Activated B cell treated with CpG ODN at 0.5 μM for 24 hours (primary cell): ENCODE results near the gene AKT1. TPM values are rescaled to one million over a fixed set of nuclear protein-coding genes. Genes with fewer than 3 reads are reported as not detected.

Experiments
- ATAC-seq: fragments of 200-7000 bp; cut with Tn5 transposase; one replicate; pipeline ENCODE4 v1.10.0; 2021; ENCODE audit warnings: low read depth, mild to moderate bottlenecking, moderate library complexity
- CTCF ChIA-PET: fragments of 350-600 bp; sonication (Branson Sonifier 250); formaldehyde crosslinking; loops from one replicate; lab custom pipeline; 2021; ENCODE audit warnings: antibody characterized with exemption; lab: Charles Lee
- POLR2A ChIA-PET: fragments of 350-600 bp; sonication (Branson Sonifier 250); formaldehyde crosslinking; loops from one replicate; lab custom pipeline; 2021; ENCODE audit warnings: antibody characterized with exemption; lab: Charles Lee
- DNase-seq: peaks from one replicate; pipeline ENCODE4 v3.0.0; 2022
- H3K27ac Mint-ChIP-seq: one replicate; pipeline ENCODE4 v1.8.0; 2020; ENCODE audit warnings: mixed read lengths
- H3K27me3 Mint-ChIP-seq: one replicate; pipeline ENCODE4 v1.8.0; 2021; ENCODE audit warnings: mixed read lengths
- H3K36me3 Mint-ChIP-seq: one replicate; pipeline ENCODE4 v1.8.0; 2021; ENCODE audit warnings: low read depth, mixed read lengths
- H3K4me1 Mint-ChIP-seq: one replicate; pipeline ENCODE4 v1.8.0; 2021; ENCODE audit warnings: mixed read lengths
- H3K4me3 Mint-ChIP-seq: one replicate; pipeline ENCODE4 v1.8.0; 2020; ENCODE audit warnings: mild to moderate bottlenecking, mixed read lengths
- H3K9me3 Mint-ChIP-seq: one replicate; pipeline ENCODE4 v1.8.0; 2020; ENCODE audit warnings: mixed read lengths
- intact Hi-C: fragments of 100-400 bp; cut with micrococcal nuclease; formaldehyde crosslinking; loops from one replicate; pipeline ENCODE4 v1.15.1; 2024
- total RNA-seq: library from RNA; stranded (reverse); gene quantifications from 2 replicates; pipeline ENCODE4 v1.2.3, GENCODE V29; 2022
- TF ChIP-seq, protein P1 (sequence below): fragments of 200-600 bp; IDR thresholded peaks from one replicate; pipeline ENCODE4 v1.8.0; 2022; ENCODE audit warnings: antibody characterized with exemption, mild to moderate bottlenecking

AKT1 gene
- total RNA-seq, 1 donor from 2014 or later: 80.8 TPM

DNA sequence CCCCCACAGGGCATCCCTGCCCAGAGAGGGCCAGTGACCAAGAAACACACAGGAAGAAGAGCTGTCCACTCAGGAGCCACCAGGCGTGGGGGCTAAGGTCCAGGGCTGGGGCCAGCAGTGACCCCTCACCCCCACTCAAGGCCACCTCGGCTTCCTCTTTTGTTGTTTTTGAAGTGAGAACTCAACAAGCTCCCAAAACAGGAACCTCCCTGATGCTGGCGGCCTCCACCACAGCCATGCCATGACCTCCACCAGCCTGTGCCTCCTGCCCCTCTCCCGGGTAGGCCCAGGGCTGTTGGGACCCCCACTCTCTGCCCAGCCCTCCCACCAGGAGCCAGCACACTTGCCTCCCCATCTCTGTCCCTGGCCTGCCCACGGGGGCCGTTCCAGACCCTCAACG, 7.8 kb downstream of the AKT1 start:
- Mint-ChIP-seq H3K27ac (no peak overlapping the region), H3K9me3 (no peaks in the 10 kb centered on the region), H3K36me3 (peaks cover 13% of the 10 kb centered on the region), H3K4me1 (peaks cover 5% of the 10 kb centered on the region), H3K27me3 (no peaks in the 10 kb centered on the region), H3K4me3 (no peak overlapping the region)
- ATAC-seq (no peak), DNase-seq (no peak)
- ChIA-PET CTCF (no interaction called here), POLR2A (interaction anchor here (1.1 kb wide), 1 partner anchor 19 kb away, joined by 3 read pairs; no protein-coding TSS in a partner anchor)
- intact Hi-C loops: no loop called here
- TF ChIP-seq, protein P1, sequence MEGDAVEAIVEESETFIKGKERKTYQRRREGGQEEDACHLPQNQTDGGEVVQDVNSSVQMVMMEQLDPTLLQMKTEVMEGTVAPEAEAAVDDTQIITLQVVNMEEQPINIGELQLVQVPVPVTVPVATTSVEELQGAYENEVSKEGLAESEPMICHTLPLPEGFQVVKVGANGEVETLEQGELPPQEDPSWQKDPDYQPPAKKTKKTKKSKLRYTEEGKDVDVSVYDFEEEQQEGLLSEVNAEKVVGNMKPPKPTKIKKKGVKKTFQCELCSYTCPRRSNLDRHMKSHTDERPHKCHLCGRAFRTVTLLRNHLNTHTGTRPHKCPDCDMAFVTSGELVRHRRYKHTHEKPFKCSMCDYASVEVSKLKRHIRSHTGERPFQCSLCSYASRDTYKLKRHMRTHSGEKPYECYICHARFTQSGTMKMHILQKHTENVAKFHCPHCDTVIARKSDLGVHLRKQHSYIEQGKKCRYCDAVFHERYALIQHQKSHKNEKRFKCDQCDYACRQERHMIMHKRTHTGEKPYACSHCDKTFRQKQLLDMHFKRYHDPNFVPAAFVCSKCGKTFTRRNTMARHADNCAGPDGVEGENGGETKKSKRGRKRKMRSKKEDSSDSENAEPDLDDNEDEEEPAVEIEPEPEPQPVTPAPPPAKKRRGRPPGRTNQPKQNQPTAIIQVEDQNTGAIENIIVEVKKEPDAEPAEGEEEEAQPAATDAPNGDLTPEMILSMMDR: no peak

DNA sequence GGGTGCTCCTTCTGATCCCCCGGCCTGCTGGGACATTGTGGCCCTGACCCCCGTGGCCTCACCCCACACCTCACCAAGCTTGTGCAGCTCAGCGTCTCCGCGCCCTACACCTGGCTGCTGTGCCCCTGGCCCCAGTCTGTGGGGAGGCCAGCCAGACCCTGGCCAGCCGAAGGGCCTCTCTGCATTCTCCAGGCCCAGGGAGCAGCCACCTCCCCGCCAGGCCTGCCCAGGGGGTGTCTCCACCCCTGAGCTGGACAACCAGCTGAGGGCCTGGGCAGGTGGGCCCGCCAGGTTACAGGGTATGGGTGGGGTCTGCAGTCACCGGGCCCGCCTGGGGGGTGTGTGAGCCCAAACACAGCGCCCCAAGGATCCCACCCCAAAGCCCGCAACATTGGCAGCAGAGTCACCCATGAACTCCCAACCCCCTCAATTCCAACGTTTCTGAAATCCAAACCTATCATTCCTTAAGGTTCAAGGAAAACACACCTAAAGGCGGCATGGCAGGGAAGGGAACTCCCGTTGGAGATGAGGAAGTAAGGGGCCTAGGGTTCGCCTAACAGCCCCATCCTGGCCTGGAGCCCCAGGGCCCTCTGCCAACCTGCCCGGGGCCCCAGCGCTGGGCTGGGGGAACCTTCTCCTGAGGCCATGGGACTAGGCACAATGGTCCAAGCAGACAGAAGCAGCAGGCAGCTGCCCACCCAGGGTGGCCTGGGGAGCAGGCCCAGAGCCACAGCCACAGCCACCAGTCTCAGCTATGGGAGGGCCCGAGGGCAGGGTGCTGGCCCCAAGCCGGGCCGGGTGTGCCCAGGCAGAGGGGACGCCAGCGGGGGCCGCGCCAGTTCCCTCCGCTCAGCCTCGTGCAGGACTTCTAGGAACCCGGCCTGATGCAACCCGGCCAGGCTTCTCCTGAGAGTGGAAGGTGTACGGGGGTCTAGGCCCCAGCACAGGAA, 8.5 kb downstream of the AKT1 start:
- H3K4me3 Mint-ChIP-seq: no peak overlapping the region
- no peak overlapping the region for H3K27ac Mint-ChIP-seq
- ATAC-seq (no peak), DNase-seq (no peak)
- intact Hi-C loops: no loop called here
- H3K36me3 Mint-ChIP-seq: peaks cover 13% of the 10 kb centered on the region
- ChIA-PET POLR2A (no interaction called here), CTCF (no interaction called here)
- H3K27me3 Mint-ChIP-seq: no peaks in the 10 kb centered on the region
- TF ChIP-seq, protein P1: no peak
- peaks cover 4% of the 10 kb centered on the region for H3K4me1 Mint-ChIP-seq
- H3K9me3 Mint-ChIP-seq: no peaks in the 10 kb centered on the region

DNA sequence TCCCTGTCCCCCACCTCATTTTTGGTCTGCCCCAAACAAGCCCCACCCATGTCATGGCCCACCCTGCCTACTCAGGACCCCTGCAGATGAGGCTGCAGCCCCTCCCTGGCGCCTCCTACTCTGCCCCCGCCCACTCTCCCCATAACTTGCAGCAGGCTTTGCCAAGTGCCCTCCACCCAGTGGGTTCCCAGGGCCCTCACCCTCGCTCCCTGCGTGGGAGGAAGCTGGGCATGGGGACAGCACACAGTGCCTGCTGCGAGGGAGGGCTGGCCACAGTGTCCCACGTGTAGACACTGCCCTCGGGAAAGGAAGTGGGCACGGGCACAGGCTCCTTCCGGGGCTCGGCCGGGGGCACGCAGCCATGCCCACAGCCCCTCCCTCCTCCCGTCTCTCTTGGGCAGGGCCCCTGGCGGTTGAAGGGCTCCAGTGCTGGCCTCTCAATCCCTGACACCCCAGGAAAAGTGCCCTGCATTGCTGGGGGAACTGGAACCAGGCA, 9.4 kb downstream of the AKT1 start:
- TF ChIP-seq, protein P1: no peak
- Mint-ChIP-seq H3K4me3 (no peak overlapping the region), H3K27ac (no peak overlapping the region), H3K36me3 (peaks cover 9% of the 10 kb centered on the region), H3K4me1 (no peaks in the 10 kb centered on the region), H3K27me3 (no peaks in the 10 kb centered on the region), H3K9me3 (no peaks in the 10 kb centered on the region)
- ATAC-seq (no peak), DNase-seq (no peak)
- ChIA-PET CTCF (interaction anchor here (1.2 kb wide), 1 partner anchor 17 kb away, joined by 3 read pairs; no protein-coding TSS in a partner anchor), POLR2A (no interaction called here)
- intact Hi-C loops: no loop called here

DNA sequence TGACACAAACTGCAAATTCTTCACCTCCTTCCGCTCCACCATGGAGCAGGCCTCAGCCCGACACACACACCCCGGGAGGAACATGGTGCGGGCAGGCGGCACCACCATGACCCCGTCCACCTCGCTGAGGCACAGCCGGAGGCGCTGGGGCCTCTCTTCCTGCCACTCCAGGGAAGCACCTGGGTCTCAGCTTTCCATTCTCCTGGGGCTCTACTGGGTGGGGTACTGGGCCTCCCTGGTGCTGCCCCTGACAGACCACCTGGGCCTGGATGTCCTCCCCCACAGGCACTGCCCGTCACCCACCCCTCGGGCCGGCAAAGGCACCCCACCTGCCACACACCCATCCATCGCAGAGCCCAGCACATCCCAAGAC, 9.9 kb downstream of the AKT1 start:
- no peak overlapping the region for H3K4me3 Mint-ChIP-seq
- H3K36me3 Mint-ChIP-seq: peaks cover 7% of the 10 kb centered on the region
- ChIA-PET POLR2A (no interaction called here), CTCF (interaction anchor here (1.2 kb wide), 1 partner anchor 17 kb away, joined by 3 read pairs; no protein-coding TSS in a partner anchor)
- no peaks in the 10 kb centered on the region for H3K4me1 Mint-ChIP-seq
- H3K9me3 Mint-ChIP-seq: no peaks in the 10 kb centered on the region
- no peak for ATAC-seq
- no peak overlapping the region for H3K27ac Mint-ChIP-seq
- TF ChIP-seq, protein P1: no peak
- H3K27me3 Mint-ChIP-seq: no peaks in the 10 kb centered on the region
- intact Hi-C loops: no loop called here
- DNase-seq: no peak
